ENCODE results near the gene ZNF512B. TPM values are rescaled to one million over a fixed set of nuclear protein-coding genes. Genes with fewer than 3 reads are reported as not detected.
A peak's percentile ranks its signal among the peaks of the same experiment; 100 is the strongest.
"Not testable (repeated sequence)": the region's sequence is repeated elsewhere in the genome, so short reads cannot be mapped to it uniquely, and the experiment has no call there.

ZNF512B gene
- total RNA-seq: 10 to 100 TPM; 17.7 to 19.4 TPM
- polyA plus RNA-seq: 1 to 10 TPM in 1 of 3 donors, under 1 TPM in 2; 0.57 to 1.5 (median 0.59) TPM
- 45.8 to 73.4 (median 55.5) reads per million in 6 experiments for total RNA-seq

- H3K27ac Mint-ChIP-seq: peak within 1 kb of the TSS; percentile 71 to 92 (median 88)
- H3K9me3 Mint-ChIP-seq: peaks cover 0 to 3% (median 0%) of the 10 kb centered on the region in 9 donors
- H3K4me1 Mint-ChIP-seq: peaks cover 19 to 37% (median 30%) of the 10 kb centered on the region in 4 donors
- peak within 1 kb of the TSS; percentile 76 to 91 (median 84) for H3K4me3 Mint-ChIP-seq
- DNase-seq (peak; percentile 27 to 79 (median 44)), ATAC-seq (peak; percentile 41 to 47)
- peaks cover 0 to 15% (median 0%) of the 10 kb centered on the region in 3 donors for H3K36me3 Mint-ChIP-seq
- no peaks in the 10 kb centered on the region for H3K27me3 Mint-ChIP-seq
- POLR2A ChIA-PET: interaction anchor here (1.0 to 1.5 kb wide), 2 partner anchors 10 to 13 kb away, joined by 3 to 4 read pairs; partner anchors contain the start of gene UCKL1
These were observed at the start of gene ZNF512B for GRCh38 chr20:63969838-63970713. TSS of gene ZNF512B (minus strand) at chr20:63969930. CDS start at chr20:63967950, 1,980 bp downstream.

GRCh38 chr20:64015635-64016034, 45.9 kb upstream of the ZNF512B start:
- Mint-ChIP-seq H3K4me3 (no peak overlapping the region), H3K9me3 (peaks cover 0 to 27% (median 0%) of the 10 kb centered on the region in 9 donors), H3K4me1 (peaks cover 13 to 45% (median 28%) of the 10 kb centered on the region in 4 donors), H3K27ac (peak overlapping the region in 5 of 10 donors; percentile 14 to 88 (median 58)), H3K27me3 (no peaks in the 10 kb centered on the region), H3K36me3 (peaks cover 17 to 59% (median 51%) of the 10 kb centered on the region in 3 donors)
- POLR2A ChIA-PET: interaction anchor here (0.6 kb wide), 1 partner anchor 25 kb away, joined by 3 read pairs; no protein-coding TSS in a partner anchor
- ATAC-seq (no peak), DNase-seq (no peak)

GRCh38 chr20:64012385-64013154, 42.8 kb upstream of the ZNF512B start:
- H3K27ac Mint-ChIP-seq: peak overlapping the region in 9 of 10 donors; percentile 11 to 96 (median 63)
- peaks cover 0 to 56% (median 5%) of the 10 kb centered on the region in 9 donors for H3K9me3 Mint-ChIP-seq
- H3K27me3 Mint-ChIP-seq: not testable (repeated sequence)
- peak overlapping the region in 7 of 10 donors; percentile 13 to 52 (median 30) for H3K4me3 Mint-ChIP-seq
- peaks cover 13 to 65% (median 31%) of the 10 kb centered on the region in 4 donors for H3K4me1 Mint-ChIP-seq
- peaks cover 24 to 67% (median 48%) of the 10 kb centered on the region in 3 donors for H3K36me3 Mint-ChIP-seq
- DNase-seq (peak in 4 of 10 donors; percentile 17 to 51 (median 46)), ATAC-seq (peak in 1 of 2 donors; percentile 88)
- POLR2A ChIA-PET: interaction anchor here (0.7 kb wide), 1 partner anchor 271 kb away, joined by 5 read pairs; no protein-coding TSS in a partner anchor

GRCh38 chr20:64011366-64011779, 41.6 kb upstream of the ZNF512B start:
- H3K9me3 Mint-ChIP-seq: peaks cover 0 to 61% (median 5%) of the 10 kb centered on the region in 9 donors
- POLR2A ChIA-PET: interaction anchor here (1.1 to 1.7 kb wide), 2 partner anchors 31 to 67 kb away, joined by 3 to 7 read pairs; partner anchors contain the start of genes PRPF6, RGS19 and SAMD10
- H3K27ac Mint-ChIP-seq: peak overlapping the region in 7 of 10 donors; percentile 31 to 88 (median 81)
- peak in 2 of 10 donors; percentile 9 to 45 for DNase-seq
- peak overlapping the region in 9 of 10 donors; percentile 24 to 55 (median 37) for H3K4me3 Mint-ChIP-seq
- H3K27me3 Mint-ChIP-seq: no peaks in the 10 kb centered on the region
- H3K4me1 Mint-ChIP-seq: peaks cover 13 to 67% (median 28%) of the 10 kb centered on the region in 4 donors
- peak; percentile 20 to 60 for ATAC-seq
- peaks cover 22 to 69% (median 47%) of the 10 kb centered on the region in 3 donors for H3K36me3 Mint-ChIP-seq

- POLR2A ChIA-PET: interaction anchor here (1.1 to 1.7 kb wide), 2 partner anchors 31 to 68 kb away, joined by 3 to 7 read pairs; partner anchors contain the start of genes PRPF6, RGS19 and SAMD10
- peaks cover 13 to 66% (median 28%) of the 10 kb centered on the region in 4 donors for H3K4me1 Mint-ChIP-seq
- H3K36me3 Mint-ChIP-seq: peaks cover 22 to 69% (median 46%) of the 10 kb centered on the region in 3 donors
These were observed 41.0 kb upstream of the ZNF512B start for GRCh38 chr20:64010711-64011237.

GRCh38 chr20:64009811-64010387, 40.2 kb upstream of the ZNF512B start:
- Mint-ChIP-seq H3K4me3 (peak overlapping the region in 6 of 10 donors; percentile 16 to 62 (median 34)), H3K36me3 (peaks cover 17 to 69% (median 47%) of the 10 kb centered on the region in 3 donors), H3K4me1 (peaks cover 13 to 67% (median 28%) of the 10 kb centered on the region in 4 donors), H3K27ac (peak overlapping the region in 6 of 10 donors; percentile 7 to 88 (median 44)), H3K9me3 (peaks cover 0 to 56% (median 5%) of the 10 kb centered on the region in 9 donors), H3K27me3 (no peaks in the 10 kb centered on the region)
- POLR2A ChIA-PET: interaction anchor here (0.7 to 1.7 kb wide), 3 partner anchors 9 to 55 kb away, joined by 3 to 7 read pairs (median 4); partner anchors contain the start of genes PRPF6 and SAMD10
- DNase-seq: no peak
- ATAC-seq: peak in 1 of 2 donors; percentile 11

More at GRCh38 chr20:64010711-64011237, 41.0 kb upstream of the ZNF512B start:
- H3K27me3 Mint-ChIP-seq: no peaks in the 10 kb centered on the region
- peak overlapping the region in 5 of 10 donors; percentile 41 to 88 (median 59) for H3K27ac Mint-ChIP-seq
- peak overlapping the region in 6 of 10 donors; percentile 10 to 55 (median 38) for H3K4me3 Mint-ChIP-seq
- ATAC-seq (no peak), DNase-seq (no peak)
- H3K9me3 Mint-ChIP-seq: peaks cover 0 to 62% (median 5%) of the 10 kb centered on the region in 9 donors

GRCh38 chr20:64006902-64007301, 37.2 kb upstream of the ZNF512B start:
- peak overlapping the region in 2 of 10 donors; percentile 58 to 79 for H3K27ac Mint-ChIP-seq
- peaks cover 0 to 42% (median 5%) of the 10 kb centered on the region in 9 donors for H3K9me3 Mint-ChIP-seq
- peaks cover 5 to 60% (median 26%) of the 10 kb centered on the region in 4 donors for H3K4me1 Mint-ChIP-seq
- no peaks in the 10 kb centered on the region for H3K27me3 Mint-ChIP-seq
- H3K36me3 Mint-ChIP-seq: peaks cover 17 to 65% (median 63%) of the 10 kb centered on the region in 3 donors
- peak overlapping the region in 1 of 10 donors; percentile 71 for H3K4me3 Mint-ChIP-seq
- DNase-seq: no peak
- no peak for ATAC-seq
- POLR2A ChIA-PET: interaction anchor here (0.7 kb wide), 2 partner anchors 43 to 104 kb away, joined by 3 to 5 read pairs; no protein-coding TSS in a partner anchor

- Mint-ChIP-seq H3K27me3 (no peaks in the 10 kb centered on the region), H3K4me1 (peaks cover 4 to 62% (median 28%) of the 10 kb centered on the region in 4 donors), H3K36me3 (peaks cover 17 to 68% (median 65%) of the 10 kb centered on the region in 3 donors), H3K9me3 (peaks cover 0 to 41% (median 5%) of the 10 kb centered on the region in 9 donors), H3K4me3 (peak overlapping the region in 1 of 10 donors; percentile 71), H3K27ac (peak overlapping the region in 3 of 10 donors; percentile 58 to 83 (median 79))
- ATAC-seq (no peak), DNase-seq (no peak)
- POLR2A ChIA-PET: interaction anchor here (0.7 kb wide), 2 partner anchors 43 to 103 kb away, joined by 3 to 5 read pairs; no protein-coding TSS in a partner anchor
These were observed 36.8 kb upstream of the ZNF512B start for GRCh38 chr20:64006490-64006889.

GRCh38 chr20:64005394-64005793, 35.7 kb upstream of the ZNF512B start:
- Mint-ChIP-seq H3K36me3 (peaks cover 17 to 78% (median 58%) of the 10 kb centered on the region in 3 donors), H3K27ac (peak overlapping the region in 2 of 10 donors; percentile 79 to 83), H3K27me3 (no peaks in the 10 kb centered on the region), H3K4me1 (peaks cover 0 to 52% (median 23%) of the 10 kb centered on the region in 4 donors), H3K4me3 (peak overlapping the region in 2 of 10 donors; percentile 11 to 47), H3K9me3 (peaks cover 0 to 34% (median 5%) of the 10 kb centered on the region in 9 donors)
- POLR2A ChIA-PET: no interaction called here
- DNase-seq (no peak), ATAC-seq (peak in 1 of 2 donors; percentile 25)

GRCh38 chr20:64003960-64004725, 34.4 kb upstream of the ZNF512B start:
- POLR2A ChIA-PET: interaction anchor here (0.6 to 1.0 kb wide), 2 partner anchors 22 to 57 kb away, joined by 3 read pairs; no protein-coding TSS in a partner anchor
- Mint-ChIP-seq H3K36me3 (peaks cover 6 to 79% (median 52%) of the 10 kb centered on the region in 3 donors), H3K9me3 (peaks cover 0 to 21% (median 4%) of the 10 kb centered on the region in 9 donors), H3K4me3 (peak overlapping the region in 1 of 10 donors; percentile 41), H3K4me1 (peaks cover 0 to 40% (median 17%) of the 10 kb centered on the region in 4 donors), H3K27ac (peak overlapping the region in 3 of 10 donors; percentile 44 to 83 (median 79)), H3K27me3 (no peaks in the 10 kb centered on the region)
- DNase-seq (no peak), ATAC-seq (no peak)

Data from naive thymus-derived CD8-positive, alpha-beta T cell (primary cell).